Vagina (tissue), 2 donors: ENCODE measurements around the gene KLF4.

Experiments
- CTCF ChIP-seq, 3 experiments: fragments of 450-650 bp in 2 of 3; fragments of 200-600 bp in 1 of 3; sonication (generic) in 1 of 3; IDR thresholded peaks; one replicate each; pipeline ENCODE4 v1.5.1; 2017 to 2019; ENCODE audit warnings: antibody characterized with exemption in 3 of 3, mild to moderate bottlenecking in 2 of 3, moderate library complexity in 2 of 3
- POLR2A ChIP-seq, 2 donors: fragments of 450-650 bp; IDR thresholded peaks; one replicate each; pipeline ENCODE4 v1.6.1; 2017; ENCODE audit warnings: antibody characterized with exemption in 2 of 2, mild to moderate bottlenecking in 2 of 2, moderate library complexity in 2 of 2
- POLR2AphosphoS5 ChIP-seq, 2 donors: sonication (generic); formaldehyde crosslinking; IDR thresholded peaks; one replicate each; pipeline ENCODE4 v1.9.0; 2017; ENCODE audit warnings: antibody characterized with exemption in 2 of 2, mild to moderate bottlenecking in 2 of 2, low read depth in 1 of 2; ENCODE audit not compliant: insufficient read depth in 1 of 2

- TF ChIP-seq POLR2A (IDR thresholded peaks at IDR 0.05) (no peak), CTCF (IDR thresholded peaks at IDR 0.05) (no peak), POLR2AphosphoS5 (IDR thresholded peaks at IDR 0.05; ENCODE audit: insufficient read depth in 1 of 2, low read depth in 1 of 2) (no peak)
Measured at GRCh38 chr9:107528686-107529085, 39.1 kb upstream of the KLF4 start.
